CD4-positive, alpha-beta T cell treated with Interleukin-15 for 4 hours (primary cell): ENCODE results near the gene RIN1.

ENCODE experiments used
- DNase-seq: peaks from one replicate; pipeline ENCODE4 v3.0.0-alpha.2; 2020; ENCODE audit warnings: low spot score

Gene RIN1

GRCh38 chr11:66282468-66283455, 53.5 kb downstream of the RIN1 start:
- DNase-seq = peak; percentile 99
